ENCODE measurements around the gene RNF5.

The RNF5 gene

DNA sequence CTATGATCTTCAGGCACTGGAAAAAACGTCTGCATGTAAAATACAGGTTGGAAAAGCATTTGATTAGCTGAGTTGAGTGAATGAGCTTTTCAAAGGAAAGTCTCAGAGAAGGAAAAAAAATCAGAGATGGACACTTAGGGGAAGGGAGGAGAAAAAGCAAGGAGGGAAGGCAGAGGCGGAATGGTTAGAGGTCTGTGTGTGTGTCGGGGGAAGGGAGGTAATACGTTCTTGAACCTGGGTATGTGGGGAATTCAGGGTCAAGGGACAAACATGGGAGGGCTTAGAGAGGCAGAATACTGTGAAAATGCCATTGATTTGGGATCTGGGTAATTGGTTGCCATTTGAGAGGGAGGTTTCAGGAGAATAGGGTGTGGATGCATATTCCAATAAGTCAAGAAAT, 31.5 kb upstream of the RNF5 start:
- no peak for DNase-seq (ENCODE audit: low read depth, low spot score)
- TF ChIP-seq, protein P1, sequence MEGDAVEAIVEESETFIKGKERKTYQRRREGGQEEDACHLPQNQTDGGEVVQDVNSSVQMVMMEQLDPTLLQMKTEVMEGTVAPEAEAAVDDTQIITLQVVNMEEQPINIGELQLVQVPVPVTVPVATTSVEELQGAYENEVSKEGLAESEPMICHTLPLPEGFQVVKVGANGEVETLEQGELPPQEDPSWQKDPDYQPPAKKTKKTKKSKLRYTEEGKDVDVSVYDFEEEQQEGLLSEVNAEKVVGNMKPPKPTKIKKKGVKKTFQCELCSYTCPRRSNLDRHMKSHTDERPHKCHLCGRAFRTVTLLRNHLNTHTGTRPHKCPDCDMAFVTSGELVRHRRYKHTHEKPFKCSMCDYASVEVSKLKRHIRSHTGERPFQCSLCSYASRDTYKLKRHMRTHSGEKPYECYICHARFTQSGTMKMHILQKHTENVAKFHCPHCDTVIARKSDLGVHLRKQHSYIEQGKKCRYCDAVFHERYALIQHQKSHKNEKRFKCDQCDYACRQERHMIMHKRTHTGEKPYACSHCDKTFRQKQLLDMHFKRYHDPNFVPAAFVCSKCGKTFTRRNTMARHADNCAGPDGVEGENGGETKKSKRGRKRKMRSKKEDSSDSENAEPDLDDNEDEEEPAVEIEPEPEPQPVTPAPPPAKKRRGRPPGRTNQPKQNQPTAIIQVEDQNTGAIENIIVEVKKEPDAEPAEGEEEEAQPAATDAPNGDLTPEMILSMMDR (IDR thresholded peaks at IDR 0.05; ENCODE audit: insufficient read depth, low read length, missing control alignments) = no peak
- ChIA-PET POLR2A (interaction anchor here (0.6 kb wide), 1 partner anchor 25 kb away, joined by 3 read pairs; no protein-coding TSS in a partner anchor), CTCF (interaction anchor here (1.0 to 1.8 kb wide), 2 partner anchors 12 to 28 kb away, joined by 4 read pairs; no protein-coding TSS in a partner anchor)
- H3K4me3 ChIP-seq (ENCODE audit: low read depth, low read length) = no peak overlapping the region

DNA sequence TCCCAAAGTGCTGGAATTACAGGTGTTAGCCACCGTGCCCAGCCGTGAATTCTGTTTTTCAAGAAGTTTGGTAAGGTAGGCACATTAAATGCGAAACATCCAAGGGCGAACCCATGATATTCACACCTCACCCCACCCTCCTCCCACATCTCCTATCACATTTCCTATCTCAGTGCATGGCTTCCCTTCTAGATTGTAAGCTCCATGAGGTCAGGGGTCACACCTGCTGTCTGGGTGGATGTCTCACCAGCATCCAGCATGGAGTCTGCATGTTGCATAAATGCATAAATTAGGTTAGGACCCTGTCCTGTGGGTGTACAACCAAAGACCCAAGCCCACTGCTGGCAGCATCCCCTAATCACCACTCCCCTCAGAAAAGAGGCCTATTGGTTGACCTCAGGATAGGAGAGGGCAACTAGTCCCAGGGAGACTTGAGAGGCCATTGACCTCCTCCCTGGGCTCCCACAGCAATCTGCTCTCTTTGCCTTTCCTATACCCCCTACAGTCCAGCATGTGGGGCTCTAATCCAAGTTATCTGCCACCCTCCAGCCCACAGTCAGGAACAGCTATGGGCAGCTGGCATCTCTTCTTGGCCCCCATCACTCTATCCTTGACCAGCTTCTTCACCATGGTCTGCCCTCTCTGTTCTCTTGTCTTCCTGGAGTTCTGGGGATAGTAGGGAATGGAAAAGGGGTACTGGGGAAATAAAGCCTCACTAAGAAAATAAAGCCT, 30.6 kb upstream of the RNF5 start:
- DNase-seq (ENCODE audit: low read depth, low spot score) = no peak
- ChIA-PET CTCF (interaction anchor here (0.8 to 1.0 kb wide), 2 partner anchors 28 to 48 kb away, joined by 3 to 4 read pairs; no protein-coding TSS in a partner anchor), POLR2A (no interaction called here)
- H3K4me3 ChIP-seq (ENCODE audit: low read depth, low read length) = no peak overlapping the region
- TF ChIP-seq, protein P1 (IDR thresholded peaks at IDR 0.05; ENCODE audit: insufficient read depth, low read length, missing control alignments) = no peak

- POLR2A ChIA-PET = no interaction called here
- DNase-seq (ENCODE audit: low read depth, low spot score) = no peak
- TF ChIP-seq, protein P1 (IDR thresholded peaks at IDR 0.05; ENCODE audit: insufficient read depth, low read length, missing control alignments) = no peak
- H3K4me3 ChIP-seq (ENCODE audit: low read depth, low read length) = no peak overlapping the region
- CTCF ChIA-PET = interaction anchor here (0.8 kb wide), 1 partner anchor 47 kb away, joined by 4 read pairs; no protein-coding TSS in a partner anchor
Measured at GRCh38 chr6:32148289-32149091, 29.7 kb upstream of the RNF5 start.

GRCh38 chr6:32149092-32149755, 29.0 kb upstream of the RNF5 start:
- CTCF ChIA-PET = no interaction called here
- POLR2A ChIA-PET = no interaction called here
- H3K4me3 ChIP-seq (ENCODE audit: low read depth, low read length) = no peak overlapping the region
- TF ChIP-seq, protein P1 (IDR thresholded peaks at IDR 0.05; ENCODE audit: insufficient read depth, low read length, missing control alignments) = no peak
- no peak for DNase-seq (ENCODE audit: low read depth, low spot score)

DNA sequence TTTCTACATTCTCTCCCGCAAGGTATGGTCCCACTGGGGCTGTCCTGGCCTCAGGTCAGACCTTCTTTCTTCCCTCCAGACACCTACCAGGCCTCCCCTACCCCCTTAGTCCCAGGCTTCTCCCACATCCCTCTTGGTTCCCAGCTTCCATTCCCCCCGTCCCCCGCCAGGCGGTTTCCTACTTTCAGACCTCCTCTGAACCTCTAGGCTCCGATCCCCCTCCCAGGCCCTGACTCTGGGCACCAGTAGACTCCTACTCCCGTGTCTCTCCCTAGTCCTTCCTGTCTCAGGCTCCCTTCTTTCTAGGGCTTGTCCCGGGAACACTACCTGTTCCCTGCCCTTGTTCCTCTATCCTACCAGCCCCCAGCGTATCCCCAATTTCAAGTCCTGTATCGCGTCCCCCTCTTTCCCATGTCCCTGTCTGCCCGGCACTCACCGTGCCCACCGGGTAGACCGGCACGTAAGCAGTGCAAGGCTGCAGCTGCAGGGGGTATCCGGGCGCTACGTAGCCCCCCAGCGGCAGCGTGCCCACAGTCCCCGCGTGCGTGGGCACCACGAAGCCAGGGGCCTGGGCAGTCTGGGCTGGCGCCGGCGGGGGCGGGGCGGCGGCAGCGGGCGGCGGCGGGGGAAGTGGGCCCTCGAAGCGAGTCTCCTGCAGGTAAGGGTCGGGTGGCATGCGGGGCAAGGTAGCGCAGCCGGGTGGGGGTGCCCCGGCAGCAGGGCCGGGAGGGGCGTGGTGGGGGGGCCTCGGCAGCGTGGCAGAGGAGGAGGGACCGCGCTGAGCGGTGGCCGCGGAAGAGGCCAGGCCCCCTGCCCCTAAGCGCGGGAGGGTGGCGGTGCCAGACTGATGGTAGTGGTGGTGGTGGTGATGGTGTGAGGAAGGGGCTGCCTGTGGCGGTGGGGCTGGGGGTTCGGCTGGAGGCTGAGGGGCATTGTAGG, 28.0 kb upstream of the RNF5 start:
- H3K4me3 ChIP-seq (ENCODE audit: low read depth, low read length) = peak overlapping the region; percentile 20; the same call in 1 of the 2 replicates
- no peak for DNase-seq (ENCODE audit: low read depth, low spot score)
- ChIA-PET POLR2A (interaction anchor here (0.9 kb wide), 1 partner anchor 1125 kb away, joined by 3 read pairs; no protein-coding TSS in a partner anchor), CTCF (no interaction called here)
- TF ChIP-seq, protein P1 (IDR thresholded peaks at IDR 0.05; ENCODE audit: insufficient read depth, low read length, missing control alignments) = no peak
